Frontal cortex (tissue), 4 donors: ENCODE measurements around the gene EFCAB12. TPM values are rescaled to one million over a fixed set of nuclear protein-coding genes. Genes with fewer than 3 reads are reported as not detected.

Source experiments
- DNase-seq, 2 donors: peaks; one replicate each; pipeline ENCODE4 v3.0.0; 2012; ENCODE audit warnings: low spot score in 2 of 2
- FAIRE-seq: peaks from 2 replicates; lab custom pipeline; 2012; peaks lifted over from hg19 to GRCh38; lab: Jason Lieb, UNC
- total RNA-seq: library from RNA; depleted of rRNA; stranded (reverse); fragments of >200 nt; gene quantifications from one replicate; pipeline ENCODE4 v1.2.3, GENCODE V29; 2014
- donor health status: control.
- donor health status: control.
- donor health status: control.

Gene EFCAB12
- total RNA-seq, 1 donor from 2014 or later: 0.41 TPM

- no peak for FAIRE-seq
- DNase-seq: no peak
Measured at GRCh38 chr3:129448186-129448895, 19.9 kb upstream of the EFCAB12 start.

- FAIRE-seq: no peak
- DNase-seq: no peak
Measured at GRCh38 chr3:129446926-129447325, 18.5 kb upstream of the EFCAB12 start.

- DNase-seq (no peak), FAIRE-seq (no peak)
Measured at GRCh38 chr3:129445471-129445870, 17.0 kb upstream of the EFCAB12 start.

GRCh38 chr3:129442947-129443346 is 14.5 kb upstream of the EFCAB12 start:
- DNase-seq (no peak), FAIRE-seq (no peak)

- DNase-seq (no peak), FAIRE-seq (no peak)
Measured at GRCh38 chr3:129442486-129442885, 14.1 kb upstream of the EFCAB12 start.

DNA sequence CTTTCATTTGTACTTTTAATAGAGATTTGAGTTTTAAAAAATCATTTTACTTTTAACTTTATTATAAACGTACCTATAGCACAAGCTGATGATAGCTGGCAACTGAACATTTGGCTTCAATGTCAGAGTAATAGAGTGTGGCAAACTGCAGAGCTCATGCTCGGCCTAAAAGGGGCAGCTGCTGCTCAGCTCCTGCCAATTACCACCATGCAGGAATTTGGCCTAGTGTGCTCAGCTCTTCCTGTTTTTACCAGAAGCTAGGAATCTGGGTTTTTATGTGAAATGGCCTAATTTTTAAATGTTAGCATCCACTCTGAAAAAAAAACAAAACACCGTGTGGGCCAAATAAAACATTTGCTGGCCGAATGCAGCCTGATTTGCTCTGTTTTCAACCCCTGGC is 13.3 kb upstream of the EFCAB12 start:
- DNase-seq (peak in 1 of 2 donors; percentile 33), FAIRE-seq (no peak)

GRCh38 chr3:129441215-129441614 is 12.8 kb upstream of the EFCAB12 start:
- no peak for DNase-seq

DNA sequence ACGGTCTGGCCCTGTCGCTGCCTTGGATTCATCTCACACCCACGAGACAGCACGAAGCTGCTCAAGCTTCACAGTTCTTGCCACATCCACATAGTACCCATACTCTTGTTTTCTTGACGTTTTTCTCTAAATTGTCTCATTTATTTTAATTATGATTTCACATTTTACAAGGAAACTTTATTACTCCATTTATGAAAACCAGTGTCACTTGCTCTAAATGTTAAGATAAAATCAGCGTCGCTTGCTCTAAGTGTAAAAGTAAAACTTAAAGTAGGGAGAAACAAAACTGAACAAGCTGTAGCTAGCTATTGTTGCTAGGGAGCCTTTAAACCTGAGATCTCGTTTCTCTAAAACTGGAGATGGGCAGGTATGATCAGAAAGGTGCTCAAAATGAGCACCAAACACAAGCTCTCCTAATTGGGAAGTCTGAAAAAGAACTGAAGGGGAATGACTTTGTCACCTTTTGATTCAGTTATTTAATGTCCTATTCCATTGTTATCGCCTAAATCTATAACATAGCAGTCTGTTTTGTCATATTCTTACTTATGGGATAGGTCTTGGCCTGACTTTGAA is 12.3 kb upstream of the EFCAB12 start:
- DNase-seq: no peak
- FAIRE-seq: no peak

More at GRCh38 chr3:129441215-129441614, 12.8 kb upstream of the EFCAB12 start:
- no peak for FAIRE-seq

- FAIRE-seq: peak; percentile 61
- DNase-seq: peak; percentile 92 to 97
Measured at GRCh38 chr3:129439817-129440617, 11.6 kb upstream of the EFCAB12 start, which contains the start of the genes IFT122 and MBD4. IFT122 (plus strand) TSS chr3:129440224; CDS start chr3:129440331, 107 bp downstream. MBD4 (minus strand) TSS chr3:129439948; CDS start chr3:129439833, 115 bp downstream.

DNA sequence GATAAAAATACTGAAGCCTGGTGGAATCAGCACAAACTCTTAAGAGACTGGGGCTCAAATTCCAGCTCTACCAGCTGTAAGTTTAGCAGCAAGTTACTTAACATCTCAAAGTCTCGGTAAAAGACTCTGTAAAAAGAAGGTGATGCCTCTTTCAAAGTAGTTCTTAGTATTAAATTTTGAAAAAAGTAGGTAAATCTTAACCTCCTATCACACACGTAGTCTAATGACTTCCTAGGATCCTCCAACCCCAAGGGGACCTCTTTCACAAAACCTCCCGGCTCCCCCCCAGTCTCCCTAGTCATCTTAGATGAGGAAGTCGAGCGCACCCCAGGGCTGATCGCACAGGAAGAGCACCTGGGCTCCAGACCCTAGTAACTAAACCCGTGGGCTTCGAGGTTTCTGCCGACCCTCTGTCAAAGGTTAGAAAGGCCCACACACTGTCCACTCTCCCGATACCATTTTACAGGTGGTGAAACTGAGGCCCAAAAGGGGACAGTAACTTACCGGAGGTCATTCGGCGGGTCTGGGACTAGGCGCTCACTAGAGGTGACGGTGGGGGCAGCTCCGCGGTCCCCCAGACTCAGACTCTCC is 10.9 kb upstream of the EFCAB12 start:
- FAIRE-seq (no peak), DNase-seq (no peak)

DNA sequence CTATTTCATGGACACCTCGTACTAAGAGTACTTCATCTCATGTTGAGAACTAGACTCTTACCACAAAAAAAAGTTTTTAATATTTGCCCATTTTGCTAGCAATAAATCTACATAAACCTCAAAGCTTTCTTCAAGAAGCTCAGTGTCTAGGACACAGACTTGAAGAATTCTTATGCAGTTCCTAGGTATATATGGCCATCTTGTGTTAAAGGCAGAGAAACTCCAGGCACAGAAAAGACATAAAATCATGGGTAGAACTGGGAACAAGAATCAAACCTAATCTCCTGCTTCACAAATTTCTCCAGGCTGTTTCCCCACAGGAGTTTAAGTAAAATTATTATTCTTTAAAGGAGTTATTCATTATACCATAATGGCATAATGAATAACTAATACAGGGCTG is 6.9 kb upstream of the EFCAB12 start:
- FAIRE-seq (no peak), DNase-seq (no peak)

- FAIRE-seq: no peak
- no peak for DNase-seq
Measured at GRCh38 chr3:129434140-129434539, 5.7 kb upstream of the EFCAB12 start.

DNA sequence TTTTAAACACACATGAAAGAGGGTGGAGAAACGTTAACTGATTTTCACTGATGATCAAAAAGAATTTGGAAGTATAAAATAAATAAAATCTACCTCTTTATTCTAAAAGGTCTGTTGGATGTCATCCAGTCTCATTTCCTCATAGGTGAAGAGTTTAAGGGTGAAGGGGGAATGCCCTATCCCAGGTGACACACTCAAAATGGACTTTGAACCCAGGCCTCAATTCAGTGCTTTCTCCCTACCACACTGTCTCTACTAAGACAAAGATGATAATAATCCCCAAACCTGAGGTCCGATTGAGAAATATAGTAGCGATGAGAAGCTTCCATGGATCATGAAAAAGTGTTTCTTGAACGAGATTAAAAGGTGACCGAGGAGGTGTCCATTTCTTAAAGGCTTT is 5.1 kb upstream of the EFCAB12 start:
- FAIRE-seq (no peak), DNase-seq (no peak)

- FAIRE-seq: no peak
- DNase-seq: no peak
Measured at GRCh38 chr3:129432671-129433070, 4.2 kb upstream of the EFCAB12 start.

DNA sequence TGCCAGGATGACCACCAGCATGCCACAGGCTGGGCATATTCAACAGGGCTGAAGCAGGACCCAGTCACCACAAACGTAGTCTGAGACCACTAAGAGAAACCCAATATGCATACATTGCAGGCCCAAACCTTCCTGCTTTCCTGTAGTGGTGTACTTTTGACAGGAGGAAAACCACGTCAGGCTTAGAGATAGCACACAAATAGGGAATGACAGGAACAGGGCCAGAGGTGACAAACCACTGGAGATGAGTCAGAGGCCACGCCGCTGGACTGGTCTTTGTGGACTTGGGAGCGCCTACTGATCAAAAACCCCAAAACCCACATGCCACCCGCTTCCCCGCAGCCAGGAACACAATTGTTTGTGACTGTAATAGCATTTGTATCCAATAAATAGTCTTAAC is 3.6 kb upstream of the EFCAB12 start:
- DNase-seq: no peak
- FAIRE-seq: no peak

DNA sequence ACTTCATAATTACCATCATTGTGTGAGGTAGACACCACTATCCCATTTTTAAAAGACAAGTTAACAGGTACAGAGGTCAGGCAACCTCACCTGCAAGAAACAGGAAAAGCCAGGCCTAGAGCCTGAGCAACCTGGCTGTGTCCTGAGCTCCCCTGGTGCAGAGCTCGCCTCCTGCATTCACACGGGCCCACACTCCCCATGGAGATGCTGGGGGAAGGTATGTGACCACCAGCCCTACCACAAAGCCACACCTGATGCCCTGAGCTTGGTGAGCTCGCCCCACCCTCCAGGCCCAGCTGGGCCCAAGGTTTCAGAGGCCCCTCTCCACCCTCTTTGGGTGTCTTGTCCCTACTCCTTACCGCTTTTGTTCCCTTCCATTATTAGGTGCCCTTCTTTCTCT is 1.2 kb upstream of the EFCAB12 start:
- FAIRE-seq (no peak), DNase-seq (no peak)

GRCh38 chr3:129429080-129429451 is 630 bp upstream of the EFCAB12 start:
- FAIRE-seq: no peak

GRCh38 chr3:129428007-129428375 is 445 bp downstream of the EFCAB12 start:
- no peak for DNase-seq

More at GRCh38 chr3:129429080-129429451, 630 bp upstream of the EFCAB12 start:
- DNase-seq: no peak

GRCh38 chr3:129425619-129426018 is 2.8 kb downstream of the EFCAB12 start:
- DNase-seq (no peak), FAIRE-seq (no peak)

More at GRCh38 chr3:129428007-129428375, 445 bp downstream of the EFCAB12 start:
- FAIRE-seq: no peak

DNA sequence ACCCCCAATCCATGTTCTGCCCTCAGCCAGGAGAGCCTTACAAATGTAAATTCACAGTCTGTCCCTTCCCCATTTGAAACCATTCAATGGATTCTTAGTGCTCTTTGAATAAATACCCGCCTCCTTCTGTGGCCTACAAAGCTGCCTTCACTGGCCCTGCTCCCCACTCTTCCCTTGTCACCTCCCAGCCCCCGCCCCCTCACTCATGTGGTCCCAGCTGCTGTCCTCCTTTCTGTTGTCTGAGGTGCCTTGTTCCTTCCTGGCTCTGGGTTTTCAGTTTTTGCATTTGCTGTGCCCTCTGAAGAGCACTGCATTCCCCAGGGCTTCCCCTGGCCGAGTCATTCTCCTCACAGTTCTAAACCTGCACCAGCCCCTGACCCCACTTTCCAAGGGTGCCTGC is 3.2 kb downstream of the EFCAB12 start:
- FAIRE-seq (no peak), DNase-seq (no peak)
